Measurements from ENCODE around the gene TMEM80. TPM values are rescaled to one million over a fixed set of nuclear protein-coding genes. Genes with fewer than 3 reads are reported as not detected.

The TMEM80 gene
- total RNA-seq, 4 donors from 2014 or later, result 10.7 to 58.9 (median 44.5) TPM

- Histone ChIP-seq H3K27me3 (no peaks in the 10 kb centered on the region), H3K27ac (peak overlapping the region; percentile 98 to 100 (median 99)), H3K36me3 (peaks cover 0 to 10% (median 0%) of the 10 kb centered on the region in 3 donors), H3K4me1 (peaks cover 3 to 36% (median 24%) of the 10 kb centered on the region in 4 donors), H3K4me3 (peak overlapping the region; percentile 81 to 95 (median 92)), H3K9me3 (no peaks in the 10 kb centered on the region)
- TF ChIP-seq POLR2A (IDR thresholded peaks at IDR 0.05), result no peak
- no peak for TF ChIP-seq CTCF (IDR thresholded peaks at IDR 0.05)
- DNase-seq, result peak in 1 of 3 donors; percentile 74
These were observed 1.6 kb upstream of the TMEM80 start for GRCh38 chr11:693887-694562.

GRCh38 chr11:694563-695287 lies 891 bp upstream of the TMEM80 start, which contains the start of gene DEAF1:
Gene DEAF1, minus strand, starts transcription at chr11:695222. Its CDS starts 175 bp downstream, at chr11:695047.
- no peaks in the 10 kb centered on the region for H3K9me3 ChIP-seq
- peaks cover 0 to 4% (median 0%) of the 10 kb centered on the region in 3 donors for H3K36me3 ChIP-seq
- peak within 1 kb of the TSS; percentile 81 to 95 (median 92) for H3K4me3 ChIP-seq
- DNase-seq, result peak; percentile 97 to 100 (median 99)
- no peaks in the 10 kb centered on the region for H3K27me3 ChIP-seq
- H3K4me1 ChIP-seq, result peaks cover 3 to 36% (median 24%) of the 10 kb centered on the region in 4 donors
- peak within 1 kb of the TSS; percentile 98 to 100 (median 99) for H3K27ac ChIP-seq
- peak; percentile 19 to 42 for TF ChIP-seq POLR2A (IDR thresholded peaks at IDR 0.05)
- TF ChIP-seq CTCF (IDR thresholded peaks at IDR 0.05), result peak in 1 of 6 experiments; percentile 6

GRCh38 chr11:695288-695537 lies 403 bp upstream of the TMEM80 start:
- TF ChIP-seq POLR2A (IDR thresholded peaks at IDR 0.05), result no peak
- no peak for TF ChIP-seq CTCF (IDR thresholded peaks at IDR 0.05)
- H3K4me3 ChIP-seq, result peak overlapping the region; percentile 81 to 95 (median 92)
- H3K4me1 ChIP-seq, result peaks cover 3 to 36% (median 24%) of the 10 kb centered on the region in 4 donors
- peak overlapping the region; percentile 98 to 100 (median 99) for H3K27ac ChIP-seq
- H3K9me3 ChIP-seq, result no peaks in the 10 kb centered on the region
- H3K36me3 ChIP-seq, result peaks cover 0 to 4% (median 0%) of the 10 kb centered on the region in 3 donors
- no peak for DNase-seq
- no peaks in the 10 kb centered on the region for H3K27me3 ChIP-seq

- peak in 1 of 3 donors; percentile 44 for DNase-seq
- Histone ChIP-seq H3K27ac (peak overlapping the region; percentile 98 to 100 (median 99)), H3K36me3 (peaks cover 0 to 13% (median 0%) of the 10 kb centered on the region in 3 donors), H3K4me3 (peak overlapping the region in 2 of 4 donors; percentile 81 to 95), H3K27me3 (no peaks in the 10 kb centered on the region), H3K4me1 (peaks cover 3 to 29% (median 24%) of the 10 kb centered on the region in 4 donors), H3K9me3 (no peaks in the 10 kb centered on the region)
- TF ChIP-seq POLR2A (IDR thresholded peaks at IDR 0.05) (no peak), CTCF (IDR thresholded peaks at IDR 0.05) (no peak)
These were observed 1.4 kb downstream of the TMEM80 start for GRCh38 chr11:696955-697491.

- H3K27me3 ChIP-seq, result no peaks in the 10 kb centered on the region
- H3K9me3 ChIP-seq, result no peaks in the 10 kb centered on the region
- DNase-seq, result no peak
- no peak overlapping the region for H3K4me3 ChIP-seq
- no peak for TF ChIP-seq POLR2A (IDR thresholded peaks at IDR 0.05)
- no peak for TF ChIP-seq CTCF (IDR thresholded peaks at IDR 0.05)
- peaks cover 3 to 38% (median 28%) of the 10 kb centered on the region in 4 donors for H3K4me1 ChIP-seq
- H3K36me3 ChIP-seq, result peaks cover 0 to 21% (median 0%) of the 10 kb centered on the region in 3 donors
- peak overlapping the region; percentile 26 to 100 (median 98) for H3K27ac ChIP-seq
These were observed 2.2 kb downstream of the TMEM80 start for GRCh38 chr11:697811-698311.

Data from Peyer's patch (tissue), 4 donors.